Endothelial cell of hepatic sinusoid (primary cell): ENCODE results near the gene ELAVL1.

Experiments
- in situ Hi-C: cut with HindIII; loops from 2 replicates; pipeline ENCODE4 v1.10.0; 2017; ENCODE audit warnings: low sequenced_read_pairs

ELAVL1 gene

GRCh38 chr19:7916103-7916954 lies 89.1 kb downstream of the ELAVL1 start:
- in situ Hi-C loops: no loop called here

DNA sequence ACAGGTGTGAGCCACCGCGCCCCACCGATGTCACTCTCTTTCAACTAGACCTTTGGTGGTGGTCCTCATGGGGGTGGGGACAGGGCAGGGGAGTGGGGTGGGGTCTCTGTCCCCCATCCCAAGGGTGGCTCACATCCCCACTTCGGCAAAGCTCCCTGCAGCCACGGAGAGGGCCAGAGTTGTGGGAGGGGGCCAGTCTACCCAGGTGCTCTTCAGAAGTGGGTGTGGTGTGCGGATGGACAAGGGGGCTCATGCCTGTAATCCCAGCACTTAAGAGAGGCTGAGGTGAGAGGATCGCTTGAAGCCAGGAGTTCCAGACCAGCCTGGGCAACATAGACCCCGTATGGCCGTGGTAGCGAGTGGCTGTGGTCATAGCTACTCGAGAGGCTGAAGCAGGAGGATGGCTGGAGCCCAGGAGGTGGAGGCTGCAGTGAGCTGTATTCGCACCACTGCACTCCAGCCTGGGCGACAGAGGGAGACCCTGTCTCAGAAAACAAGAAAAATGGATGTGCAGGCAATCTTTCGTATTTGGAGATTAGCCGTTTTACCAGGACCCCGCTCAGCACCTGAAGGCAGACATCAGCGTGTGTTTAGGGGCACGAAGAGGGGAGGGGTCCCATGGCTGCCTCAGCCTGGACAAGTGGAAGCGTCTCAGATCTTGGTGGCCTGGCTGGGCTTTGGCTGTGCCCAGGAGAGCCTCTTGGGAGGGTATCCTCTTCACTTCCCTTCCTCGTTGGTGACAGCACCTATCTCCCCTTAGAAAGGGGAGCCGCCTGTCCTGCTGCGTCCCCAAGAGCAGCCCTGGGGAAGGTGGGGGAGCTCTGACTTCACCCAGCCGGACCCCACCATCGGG lies 90.0 kb downstream of the ELAVL1 start:
- in situ Hi-C loops: no loop called here

DNA sequence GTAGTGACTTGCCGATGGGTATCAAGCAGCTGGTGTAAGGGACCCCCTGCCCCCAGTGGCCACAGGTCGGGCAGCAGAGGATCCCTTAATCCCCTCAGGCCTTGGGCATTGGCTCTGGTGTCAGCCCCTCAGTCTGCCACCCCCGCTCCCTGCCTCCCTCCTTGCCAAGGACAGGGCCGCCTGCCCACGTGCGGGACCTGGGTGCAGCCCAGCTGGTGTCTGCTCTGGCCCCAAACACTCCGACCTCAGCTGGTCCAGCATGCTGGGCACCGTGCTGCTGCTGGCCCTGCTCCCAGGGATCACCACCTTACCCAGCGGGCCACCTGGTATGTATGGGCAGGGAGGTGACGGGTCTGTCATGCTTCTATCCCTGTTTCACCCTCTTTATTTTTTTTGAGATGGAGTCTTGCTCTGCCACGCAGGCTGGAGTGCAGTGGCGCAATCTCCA lies 90.8 kb downstream of the ELAVL1 start, which contains the start of gene TGFBR3L:
TGFBR3L (plus strand) TSS at position 233 of the 448 bp plus-strand sequence.
- in situ Hi-C loops: no loop called here

DNA sequence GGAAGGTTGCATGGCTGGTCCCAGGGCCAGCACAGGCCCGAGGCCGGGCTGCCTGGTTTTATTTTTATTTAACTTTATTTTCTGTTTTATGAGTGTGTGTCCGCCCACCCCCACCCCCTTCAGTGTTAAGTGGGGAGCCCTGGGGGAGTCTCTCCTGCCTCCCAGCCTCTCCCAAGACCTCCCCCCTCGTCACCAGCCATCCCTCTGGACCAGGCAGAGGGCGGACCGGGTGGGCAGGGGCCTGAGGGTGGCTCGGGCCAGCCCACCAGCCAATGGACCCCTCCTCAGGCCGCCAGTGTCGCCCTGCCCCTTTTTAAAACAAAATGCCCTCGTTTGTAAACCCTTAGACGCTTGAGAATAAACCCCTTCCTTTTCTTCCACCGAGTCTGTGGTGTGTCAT lies 91.3 kb downstream of the ELAVL1 start:
- in situ Hi-C loops: no loop called here

- in situ Hi-C loops: no loop called here
Observed at GRCh38 chr19:7913652-7914051, 91.8 kb downstream of the ELAVL1 start.

- in situ Hi-C loops: no loop called here
Observed at GRCh38 chr19:7912697-7913564, 92.5 kb downstream of the ELAVL1 start.

GRCh38 chr19:7912144-7912696 lies 93.2 kb downstream of the ELAVL1 start:
- in situ Hi-C loops: no loop called here

DNA sequence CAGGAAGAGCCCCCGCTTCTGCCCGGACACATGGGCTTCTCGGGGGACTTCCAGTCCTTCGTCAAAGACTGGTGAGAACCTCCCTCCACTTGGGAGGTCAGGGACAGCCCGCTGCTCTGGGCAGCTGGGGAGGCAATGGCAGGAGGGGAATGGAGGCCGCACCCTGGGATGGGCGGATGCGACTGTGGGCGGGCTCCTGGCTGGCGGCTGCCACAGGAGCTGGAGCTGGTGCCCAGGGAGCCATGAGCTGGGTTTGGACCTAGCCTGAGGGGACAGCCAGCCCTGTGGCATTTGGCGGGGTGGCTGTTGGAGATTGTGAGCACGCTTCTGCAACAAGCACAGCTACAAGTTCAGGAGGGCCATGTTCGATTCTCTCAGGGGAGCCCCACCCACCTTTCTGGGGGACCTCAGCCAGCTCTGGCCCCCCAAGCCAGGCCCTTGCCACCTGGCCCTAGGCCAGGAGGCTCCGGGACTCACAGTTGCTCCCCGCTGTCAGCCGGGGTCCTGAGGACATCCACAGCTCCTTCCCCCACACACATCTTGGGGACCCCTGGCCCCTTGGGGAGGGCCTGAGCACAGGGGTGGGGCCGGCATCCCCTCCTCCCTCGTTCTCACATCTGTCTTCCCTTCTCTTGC lies 93.8 kb downstream of the ELAVL1 start:
- in situ Hi-C loops: no loop called here

DNA sequence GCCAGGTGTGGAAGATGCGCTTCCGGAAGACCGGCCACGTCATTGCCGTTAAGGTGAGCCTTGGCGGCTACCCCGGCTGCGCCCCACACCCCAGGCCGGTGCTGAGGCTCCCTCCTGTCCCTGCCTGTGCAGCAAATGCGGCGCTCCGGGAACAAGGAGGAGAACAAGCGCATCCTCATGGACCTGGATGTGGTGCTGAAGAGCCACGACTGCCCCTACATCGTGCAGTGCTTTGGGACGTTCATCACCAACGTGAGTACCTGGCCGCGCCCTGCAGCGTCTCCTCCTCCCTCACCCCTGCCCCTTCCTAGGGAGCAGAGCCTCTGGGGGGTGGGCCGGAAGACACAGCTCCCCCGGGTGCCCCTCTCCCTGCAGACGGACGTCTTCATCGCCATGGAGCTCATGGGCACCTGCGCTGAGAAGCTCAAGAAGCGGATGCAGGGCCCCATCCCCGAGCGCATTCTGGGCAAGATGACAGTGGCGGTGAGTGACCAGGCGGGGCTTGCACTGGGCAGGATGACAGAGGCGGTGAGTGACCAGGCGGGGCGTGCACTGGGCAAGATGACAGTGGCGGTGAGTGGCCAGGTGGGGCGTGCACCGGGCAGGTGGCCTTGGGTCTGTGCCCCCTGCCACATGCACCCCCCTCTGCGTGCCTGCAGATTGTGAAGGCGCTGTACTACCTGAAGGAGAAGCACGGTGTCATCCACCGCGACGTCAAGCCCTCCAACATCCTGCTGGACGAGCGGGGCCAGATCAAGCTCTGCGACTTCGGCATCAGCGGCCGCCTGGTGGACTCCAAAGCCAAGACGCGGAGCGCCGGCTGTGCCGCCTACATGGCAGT lies 94.9 kb downstream of the ELAVL1 start:
- in situ Hi-C loops: no loop called here

DNA sequence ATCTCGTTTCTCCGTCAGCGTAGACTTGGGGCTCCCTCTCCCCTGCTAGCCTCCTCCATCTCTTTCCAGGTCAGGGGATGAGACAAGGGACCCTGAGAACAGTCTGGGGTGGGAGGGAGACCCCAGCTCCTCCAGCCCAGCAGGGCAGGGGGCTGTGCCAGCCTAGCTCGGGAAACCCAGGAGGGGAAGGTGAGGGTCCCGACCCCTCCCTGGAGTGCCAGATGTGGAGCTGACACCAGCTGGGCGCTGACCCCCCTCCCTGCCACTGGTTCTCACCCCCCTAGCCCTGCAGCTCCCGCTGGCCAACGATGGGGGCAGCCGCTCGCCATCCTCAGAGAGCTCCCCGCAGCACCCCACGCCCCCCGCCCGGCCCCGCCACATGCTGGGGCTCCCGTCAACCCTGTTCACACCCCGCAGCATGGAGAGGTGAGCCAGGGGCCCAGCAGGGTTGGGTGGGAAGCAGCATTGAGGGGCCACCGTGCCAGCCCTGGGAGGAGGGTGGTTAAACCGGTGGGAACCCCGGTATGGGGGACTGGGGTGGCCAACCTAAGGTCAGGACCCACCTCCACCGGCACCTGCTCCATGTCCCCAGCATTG lies 95.9 kb downstream of the ELAVL1 start:
- in situ Hi-C loops: no loop called here

GRCh38 chr19:7908742-7909461 lies 96.5 kb downstream of the ELAVL1 start:
- in situ Hi-C loops: no loop called here
